Activated CD4-positive, alpha-beta T cell treated with anti-CD3 and anti-CD28 coated beads, Interleukin-2, amount 10 ng/mL, durations not matched to agents 7 days and 5 days (primary cell): ENCODE data around the gene ZNF397. TPM values are rescaled to one million over a fixed set of nuclear protein-coding genes. Genes with fewer than 3 reads are reported as not detected.
A peak's percentile ranks its signal among the peaks of the same experiment; 100 is the strongest.

Experiments used
- CTCF ChIA-PET: fragments of 350-600 bp; sonication (Branson Sonifier 250); formaldehyde crosslinking; loops from one replicate; lab custom pipeline; 2021; ENCODE audit warnings: antibody characterized with exemption; lab: Charles Lee
- POLR2A ChIA-PET: fragments of 350-600 bp; sonication (Branson Sonifier 250); formaldehyde crosslinking; loops from one replicate; lab custom pipeline; 2021; ENCODE audit warnings: antibody characterized with exemption; lab: Charles Lee
- DNase-seq: peaks from one replicate; pipeline ENCODE4 v3.0.0-alpha.2; 2020
- H3K27ac Mint-ChIP-seq: one replicate; pipeline ENCODE4 v1.8.0; 2021; ENCODE audit warnings: mild to moderate bottlenecking, moderate library complexity, mixed read lengths
- H3K27me3 Mint-ChIP-seq: one replicate; pipeline ENCODE4 v1.8.0; 2021; ENCODE audit warnings: mixed read lengths
- H3K36me3 Mint-ChIP-seq: one replicate; pipeline ENCODE4 v1.8.0; 2021; ENCODE audit warnings: low read depth, mixed read lengths
- H3K4me1 Mint-ChIP-seq: one replicate; pipeline ENCODE4 v1.8.0; 2021; ENCODE audit warnings: mixed read lengths
- H3K4me3 Mint-ChIP-seq: one replicate; pipeline ENCODE4 v1.8.0; 2021; ENCODE audit warnings: mild to moderate bottlenecking, moderate library complexity, mixed read lengths
- H3K9me3 Mint-ChIP-seq: one replicate; pipeline ENCODE4 v1.8.0; 2021; ENCODE audit warnings: mixed read lengths
- total RNA-seq, 2 experiments: library from RNA; stranded (reverse); gene quantifications; one replicate each; pipeline ENCODE4 v1.2.3, GENCODE V29; 2021

ZNF397 gene
- total RNA-seq, 2 experiments from 2014 or later: 18.0 to 18.5 TPM

DNA sequence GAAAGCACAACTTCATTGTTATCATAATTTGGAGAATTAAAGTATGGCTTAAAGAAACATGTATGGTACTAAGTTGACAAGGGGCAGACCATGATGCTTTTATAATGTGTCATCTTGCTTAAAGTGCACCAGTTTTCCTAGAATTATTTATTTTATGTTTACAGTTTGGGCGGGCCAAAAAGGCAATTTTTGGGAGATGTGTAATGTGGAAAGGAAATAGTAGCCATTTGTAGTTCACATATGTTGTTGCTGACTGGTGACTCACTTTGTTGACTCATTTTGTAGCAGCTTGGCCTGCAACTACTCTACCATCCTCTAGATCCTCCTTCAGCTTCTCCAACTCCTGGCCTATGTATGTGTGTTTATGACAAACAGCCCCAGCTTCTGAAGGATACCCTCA lies 41.5 kb downstream of the ZNF397 start:
- peaks cover 65% of the 10 kb centered on the region for H3K36me3 Mint-ChIP-seq
- peaks cover 44% of the 10 kb centered on the region for H3K9me3 Mint-ChIP-seq
- H3K4me1 Mint-ChIP-seq: peaks cover 5% of the 10 kb centered on the region
- no peak overlapping the region for H3K4me3 Mint-ChIP-seq
- no peak overlapping the region for H3K27ac Mint-ChIP-seq
- DNase-seq: no peak
- H3K27me3 Mint-ChIP-seq: no peaks in the 10 kb centered on the region
- CTCF ChIA-PET: interaction anchor here (0.5 to 1.6 kb wide), 5 partner anchors 10 to 42 kb away, joined by 3 to 5 read pairs (median 3); no protein-coding TSS in a partner anchor
- POLR2A ChIA-PET: no interaction called here

GRCh38 chr18:35283923-35284794 lies 43.3 kb downstream of the ZNF397 start:
- POLR2A ChIA-PET: no interaction called here
- peaks cover 70% of the 10 kb centered on the region for H3K36me3 Mint-ChIP-seq
- no peak overlapping the region for H3K4me3 Mint-ChIP-seq
- H3K27ac Mint-ChIP-seq: no peak overlapping the region
- peaks cover 14% of the 10 kb centered on the region for H3K4me1 Mint-ChIP-seq
- peaks cover 34% of the 10 kb centered on the region for H3K9me3 Mint-ChIP-seq
- DNase-seq: no peak
- H3K27me3 Mint-ChIP-seq: no peaks in the 10 kb centered on the region
- CTCF ChIA-PET: interaction anchor here (0.9 to 1.6 kb wide), 2 partner anchors 16 to 102 kb away, joined by 3 to 5 read pairs; no protein-coding TSS in a partner anchor

GRCh38 chr18:35284841-35285240 lies 44.0 kb downstream of the ZNF397 start:
- Mint-ChIP-seq H3K9me3 (peaks cover 32% of the 10 kb centered on the region), H3K4me1 (peaks cover 19% of the 10 kb centered on the region), H3K27me3 (no peaks in the 10 kb centered on the region), H3K4me3 (no peak overlapping the region), H3K27ac (no peak overlapping the region), H3K36me3 (peaks cover 68% of the 10 kb centered on the region)
- ChIA-PET CTCF (no interaction called here), POLR2A (no interaction called here)
- no peak for DNase-seq

GRCh38 chr18:35289293-35289692 lies 48.5 kb downstream of the ZNF397 start:
- H3K27ac Mint-ChIP-seq: peak overlapping the region; percentile 97
- H3K36me3 Mint-ChIP-seq: peaks cover 68% of the 10 kb centered on the region
- peaks cover 14% of the 10 kb centered on the region for H3K9me3 Mint-ChIP-seq
- CTCF ChIA-PET: interaction anchor here (0.8 to 2.0 kb wide), 4 partner anchors 11 to 49 kb away, joined by 3 to 11 read pairs (median 4); partner anchors contain the start of gene ZNF397
- POLR2A ChIA-PET: interaction anchor here (0.8 to 1.0 kb wide), 2 partner anchors 56 to 248 kb away, joined by 3 to 4 read pairs; partner anchors contain the start of gene MAPRE2
- peak overlapping the region; percentile 98 for H3K4me3 Mint-ChIP-seq
- no peak for DNase-seq
- H3K27me3 Mint-ChIP-seq: no peaks in the 10 kb centered on the region
- H3K4me1 Mint-ChIP-seq: peaks cover 44% of the 10 kb centered on the region

- CTCF ChIA-PET: interaction anchor here (0.6 to 2.0 kb wide), 3 partner anchors 9 to 49 kb away, joined by 3 to 11 read pairs (median 3); partner anchors contain the start of gene ZNF397
- H3K4me3 Mint-ChIP-seq: peak overlapping the region; percentile 98
- H3K4me1 Mint-ChIP-seq: peaks cover 47% of the 10 kb centered on the region
- peaks cover 17% of the 10 kb centered on the region for H3K9me3 Mint-ChIP-seq
- POLR2A ChIA-PET: interaction anchor here (0.8 to 1.0 kb wide), 3 partner anchors 55 to 269 kb away, joined by 3 to 7 read pairs (median 4); no protein-coding TSS in a partner anchor
- DNase-seq: peak; percentile 48
- H3K27ac Mint-ChIP-seq: peak overlapping the region; percentile 97
- H3K36me3 Mint-ChIP-seq: peaks cover 71% of the 10 kb centered on the region
- no peaks in the 10 kb centered on the region for H3K27me3 Mint-ChIP-seq
These were observed 48.9 kb downstream of the ZNF397 start for GRCh38 chr18:35289727-35290093.

GRCh38 chr18:35290094-35290735 lies 49.4 kb downstream of the ZNF397 start, which contains the start of gene ZSCAN30:
Gene ZSCAN30 (minus strand): TSS chr18:35290229. CDS start chr18:35264352, 25,877 bp downstream.
- Mint-ChIP-seq H3K4me3 (peak within 1 kb of the TSS; percentile 98), H3K9me3 (peaks cover 22% of the 10 kb centered on the region), H3K36me3 (peaks cover 74% of the 10 kb centered on the region), H3K27me3 (no peaks in the 10 kb centered on the region), H3K27ac (peak within 1 kb of the TSS; percentile 97), H3K4me1 (peaks cover 51% of the 10 kb centered on the region)
- peak; percentile 95 for DNase-seq
- ChIA-PET CTCF (interaction anchor here (0.6 to 0.9 kb wide), 3 partner anchors 9 to 255 kb away, joined by 3 to 4 read pairs (median 3); partner anchors contain the start of gene ZNF397), POLR2A (interaction anchor here (0.5 to 1.0 kb wide), 4 partner anchors 39 to 269 kb away, joined by 3 to 7 read pairs (median 4); no protein-coding TSS in a partner anchor)

- POLR2A ChIA-PET: no interaction called here
- Mint-ChIP-seq H3K9me3 (peaks cover 23% of the 10 kb centered on the region), H3K27ac (peak overlapping the region; percentile 97), H3K4me1 (peaks cover 51% of the 10 kb centered on the region), H3K36me3 (peaks cover 76% of the 10 kb centered on the region), H3K4me3 (peak overlapping the region; percentile 98), H3K27me3 (no peaks in the 10 kb centered on the region)
- CTCF ChIA-PET: interaction anchor here (1.4 kb wide), 1 partner anchor 20 kb away, joined by 4 read pairs; no protein-coding TSS in a partner anchor
- DNase-seq: no peak
These were observed 50.3 kb downstream of the ZNF397 start for GRCh38 chr18:35291166-35291565.

- Mint-ChIP-seq H3K27ac (no peak overlapping the region), H3K4me3 (no peak overlapping the region), H3K9me3 (peaks cover 43% of the 10 kb centered on the region), H3K27me3 (no peaks in the 10 kb centered on the region), H3K4me1 (peaks cover 23% of the 10 kb centered on the region), H3K36me3 (peaks cover 90% of the 10 kb centered on the region)
- DNase-seq: no peak
- POLR2A ChIA-PET: no interaction called here
- CTCF ChIA-PET: no interaction called here
These were observed 55.2 kb downstream of the ZNF397 start for GRCh38 chr18:35296060-35296459.

- DNase-seq: no peak
- H3K36me3 Mint-ChIP-seq: peaks cover 89% of the 10 kb centered on the region
- H3K27me3 Mint-ChIP-seq: no peaks in the 10 kb centered on the region
- no peak overlapping the region for H3K27ac Mint-ChIP-seq
- H3K4me3 Mint-ChIP-seq: no peak overlapping the region
- CTCF ChIA-PET: interaction anchor here (0.5 to 1.0 kb wide), 2 partner anchors 21 to 843 kb away, joined by 3 to 4 read pairs; no protein-coding TSS in a partner anchor
- peaks cover 70% of the 10 kb centered on the region for H3K9me3 Mint-ChIP-seq
- H3K4me1 Mint-ChIP-seq: no peaks in the 10 kb centered on the region
- POLR2A ChIA-PET: no interaction called here
These were observed 62.8 kb downstream of the ZNF397 start for GRCh38 chr18:35303610-35304009.

DNA sequence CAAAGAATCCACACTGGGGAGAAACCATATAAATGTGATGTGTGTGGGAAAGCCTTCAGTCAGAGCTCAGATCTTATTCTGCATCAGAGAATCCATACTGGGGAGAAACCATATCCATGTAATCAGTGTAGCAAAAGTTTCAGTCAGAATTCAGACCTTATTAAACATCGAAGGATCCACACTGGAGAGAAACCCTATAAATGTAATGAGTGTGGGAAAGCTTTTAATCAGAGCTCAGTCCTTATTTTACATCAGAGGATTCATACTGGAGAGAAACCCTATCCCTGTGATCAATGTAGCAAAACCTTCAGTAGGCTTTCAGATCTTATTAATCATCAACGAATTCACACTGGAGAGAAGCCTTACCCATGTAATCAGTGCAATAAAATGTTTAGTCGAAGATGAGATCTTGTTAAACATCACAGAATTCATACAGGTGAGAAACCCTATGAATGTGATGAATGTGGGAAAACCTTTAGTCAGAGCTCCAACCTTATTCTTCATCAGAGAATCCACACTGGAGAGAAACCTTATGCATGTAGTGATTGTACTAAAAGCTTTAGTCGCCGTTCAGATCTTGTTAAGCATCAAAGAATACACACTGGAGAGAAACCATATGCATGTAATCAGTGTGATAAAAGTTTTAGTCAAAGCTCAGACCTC lies 65.9 kb downstream of the ZNF397 start:
- Mint-ChIP-seq H3K27me3 (no peaks in the 10 kb centered on the region), H3K27ac (no peak overlapping the region), H3K4me1 (no peaks in the 10 kb centered on the region), H3K36me3 (peaks cover 67% of the 10 kb centered on the region), H3K4me3 (no peak overlapping the region), H3K9me3 (peaks cover 66% of the 10 kb centered on the region)
- ChIA-PET POLR2A (no interaction called here), CTCF (interaction anchor here (0.6 to 1.1 kb wide), 3 partner anchors 27 to 549 kb away, joined by 3 read pairs; partner anchors contain the start of gene ZNF24)
- DNase-seq: no peak
